KMS-11 (cell line): ENCODE results near the gene TRAM2.

Source experiments
- H2AFZ ChIP-seq: fragments of 200-600 bp; sonication (generic); 2 replicates; pipeline ENCODE4 v1.6.1; 2016; ENCODE audit warnings: antibody characterized with exemption, mixed run types, low read depth
- H3K27ac ChIP-seq: fragments of 200-600 bp; sonication (generic); 2 replicates; pipeline ENCODE4 v1.6.1; 2016; ENCODE audit warnings: mild to moderate bottlenecking, mixed run types
- H3K27me3 ChIP-seq: fragments of 200-600 bp; sonication (generic); 2 replicates; pipeline ENCODE4 v1.6.1; 2017; ENCODE audit warnings: mild to moderate bottlenecking, low read depth, mixed run types, moderate library complexity; ENCODE audit not compliant: insufficient read depth
- H3K36me3 ChIP-seq: fragments of 200-600 bp; sonication (generic); 2 replicates; pipeline ENCODE4 v1.6.1; 2017; ENCODE audit warnings: mild to moderate bottlenecking, mixed run types; ENCODE audit not compliant: insufficient read depth
- H3K4me1 ChIP-seq: fragments of 200-600 bp; sonication (generic); 2 replicates; pipeline ENCODE4 v1.6.1; 2016; ENCODE audit warnings: mild to moderate bottlenecking, low read depth, mixed run types; ENCODE audit not compliant: poor library complexity, severe bottlenecking
- H3K4me2 ChIP-seq: fragments of 200-600 bp; sonication (generic); 2 replicates; pipeline ENCODE4 v1.7.0; 2016; ENCODE audit warnings: mild to moderate bottlenecking, mixed run types
- H3K4me3 ChIP-seq: fragments of 200-600 bp; sonication (generic); IDR thresholded peaks from 2 replicates; pipeline ENCODE4 v1.6.1; 2017; ENCODE audit warnings: low read depth, low read length, mixed read lengths; ENCODE audit not compliant: insufficient read depth
- H3K79me2 ChIP-seq: fragments of 200-600 bp; sonication (generic); 2 replicates; pipeline ENCODE4 v1.6.1; 2016; ENCODE audit warnings: low read depth, mixed run types; ENCODE audit not compliant: insufficient read depth
- H3K9ac ChIP-seq: fragments of 200-600 bp; sonication (generic); 2 replicates; pipeline ENCODE4 v1.6.1; 2016; ENCODE audit warnings: mild to moderate bottlenecking, mixed run types
- H4K20me1 ChIP-seq: fragments of 200-600 bp; sonication (generic); 2 replicates; pipeline ENCODE4 v1.6.1; 2016; ENCODE audit warnings: mild to moderate bottlenecking, mixed run types; ENCODE audit not compliant: insufficient read depth
- TF ChIP-seq, protein P1 (sequence below): fragments of 200-600 bp; sonication (generic); conservative IDR thresholded peaks from 2 replicates; pipeline ENCODE4 v1.6.1; 2017; ENCODE audit warnings: low read depth, mild to moderate bottlenecking, antibody characterized with exemption, low read length, moderate library complexity, mixed read lengths

The TRAM2 gene

DNA sequence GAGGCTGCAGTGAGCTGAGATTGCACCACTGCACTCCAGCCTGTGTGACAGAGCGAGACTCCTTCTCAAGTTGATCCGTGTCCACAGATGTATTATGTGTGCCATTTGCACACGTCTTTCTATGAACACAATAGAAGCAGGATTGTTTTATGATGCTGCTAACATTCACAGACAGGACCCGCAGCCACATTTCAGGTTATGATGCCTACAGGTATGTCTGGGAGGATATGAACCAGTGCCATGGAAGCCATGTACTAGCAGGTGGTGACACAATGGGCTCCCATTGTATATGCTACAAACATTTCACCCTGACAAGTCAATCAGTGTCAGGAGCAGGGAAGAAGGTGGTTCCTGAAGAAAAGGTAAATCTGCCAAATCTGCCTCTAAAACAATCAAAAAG, 4.3 kb downstream of the TRAM2 start:
- no peak overlapping the region; the same call in 1 of the 2 replicates for H3K9ac ChIP-seq
- TF ChIP-seq, protein P1, sequence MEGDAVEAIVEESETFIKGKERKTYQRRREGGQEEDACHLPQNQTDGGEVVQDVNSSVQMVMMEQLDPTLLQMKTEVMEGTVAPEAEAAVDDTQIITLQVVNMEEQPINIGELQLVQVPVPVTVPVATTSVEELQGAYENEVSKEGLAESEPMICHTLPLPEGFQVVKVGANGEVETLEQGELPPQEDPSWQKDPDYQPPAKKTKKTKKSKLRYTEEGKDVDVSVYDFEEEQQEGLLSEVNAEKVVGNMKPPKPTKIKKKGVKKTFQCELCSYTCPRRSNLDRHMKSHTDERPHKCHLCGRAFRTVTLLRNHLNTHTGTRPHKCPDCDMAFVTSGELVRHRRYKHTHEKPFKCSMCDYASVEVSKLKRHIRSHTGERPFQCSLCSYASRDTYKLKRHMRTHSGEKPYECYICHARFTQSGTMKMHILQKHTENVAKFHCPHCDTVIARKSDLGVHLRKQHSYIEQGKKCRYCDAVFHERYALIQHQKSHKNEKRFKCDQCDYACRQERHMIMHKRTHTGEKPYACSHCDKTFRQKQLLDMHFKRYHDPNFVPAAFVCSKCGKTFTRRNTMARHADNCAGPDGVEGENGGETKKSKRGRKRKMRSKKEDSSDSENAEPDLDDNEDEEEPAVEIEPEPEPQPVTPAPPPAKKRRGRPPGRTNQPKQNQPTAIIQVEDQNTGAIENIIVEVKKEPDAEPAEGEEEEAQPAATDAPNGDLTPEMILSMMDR, result no peak
- peaks cover 71% of the 10 kb centered on the region for H3K4me1 ChIP-seq
- peak overlapping the region; percentile 94 for H3K4me2 ChIP-seq
- H3K36me3 ChIP-seq, result peaks cover 5% of the 10 kb centered on the region; the same call in 1 of the 2 replicates
- peaks cover 59% of the 10 kb centered on the region for H4K20me1 ChIP-seq
- H3K4me3 ChIP-seq, result no peak overlapping the region
- peaks cover 92% of the 10 kb centered on the region for H3K79me2 ChIP-seq
- no peaks in the 10 kb centered on the region for H3K27me3 ChIP-seq
- no peak overlapping the region for H3K27ac ChIP-seq
- H2AFZ ChIP-seq, result no peak overlapping the region

DNA sequence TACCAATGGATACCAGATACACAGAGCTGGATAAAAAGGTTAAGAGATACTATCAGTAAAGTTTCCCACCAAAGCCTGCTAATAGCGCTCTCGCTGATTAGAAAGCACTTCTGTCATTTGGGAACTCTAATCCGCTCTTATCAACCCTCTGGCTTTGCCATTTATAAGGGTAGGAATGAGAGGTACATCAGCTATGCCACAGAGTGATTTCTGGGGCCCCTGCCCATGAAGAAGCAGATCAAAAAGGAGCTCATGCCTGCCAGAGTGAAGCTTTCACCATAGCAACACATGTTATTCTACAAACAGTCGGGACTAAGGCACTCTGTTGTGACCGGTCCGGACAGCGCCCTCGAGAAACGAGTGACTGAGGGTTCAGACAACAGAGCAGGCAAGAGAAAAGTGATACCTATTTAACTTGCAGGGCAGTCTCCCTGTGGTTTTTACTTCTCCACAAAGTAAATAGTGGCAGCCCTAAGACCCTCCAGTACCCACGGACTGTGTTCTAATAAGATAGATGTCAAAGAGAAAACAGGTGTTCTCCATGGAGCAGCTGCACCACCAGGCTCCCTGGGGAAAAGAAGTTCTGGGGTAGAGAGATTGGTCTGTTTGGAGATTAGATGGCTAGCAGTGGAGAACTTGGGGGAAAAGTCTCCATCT, 5.6 kb downstream of the TRAM2 start:
- peak overlapping the region; percentile 94 for H3K4me2 ChIP-seq
- H3K27ac ChIP-seq, result no peak overlapping the region
- no peak overlapping the region for H2AFZ ChIP-seq
- no peak overlapping the region for H3K9ac ChIP-seq
- H3K27me3 ChIP-seq, result no peaks in the 10 kb centered on the region
- H3K4me1 ChIP-seq, result peaks cover 82% of the 10 kb centered on the region
- peaks cover 100% of the 10 kb centered on the region for H3K79me2 ChIP-seq
- TF ChIP-seq, protein P1, result no peak
- H4K20me1 ChIP-seq, result peaks cover 66% of the 10 kb centered on the region
- H3K4me3 ChIP-seq, result no peak overlapping the region
- peaks cover 5% of the 10 kb centered on the region; the same call in 1 of the 2 replicates for H3K36me3 ChIP-seq

DNA sequence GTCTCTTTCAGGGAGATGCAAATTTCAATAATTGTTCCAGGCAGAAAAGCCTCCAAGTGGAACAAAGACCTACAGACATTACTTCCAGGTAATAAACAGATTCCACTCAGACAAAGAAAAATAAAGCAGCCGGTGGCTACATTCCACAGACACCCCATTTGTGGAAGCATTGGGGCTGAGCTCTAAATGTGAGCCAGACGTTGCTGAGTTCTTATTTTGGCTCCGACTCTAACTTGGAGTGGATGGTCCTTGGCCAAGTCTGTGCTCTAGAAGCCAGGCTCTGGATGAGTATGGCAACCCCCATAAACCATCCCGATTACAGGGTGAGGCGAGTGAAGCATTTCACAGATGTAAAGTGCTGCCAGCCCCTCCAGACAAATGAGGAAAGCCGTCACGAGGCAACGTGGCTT, 6.6 kb downstream of the TRAM2 start:
- H4K20me1 ChIP-seq, result peaks cover 74% of the 10 kb centered on the region
- H2AFZ ChIP-seq, result no peak overlapping the region
- no peak overlapping the region for H3K9ac ChIP-seq
- H3K27ac ChIP-seq, result no peak overlapping the region
- H3K4me3 ChIP-seq, result no peak overlapping the region
- TF ChIP-seq, protein P1, result no peak
- peaks cover 100% of the 10 kb centered on the region for H3K79me2 ChIP-seq
- peak overlapping the region; percentile 40; the same call in 1 of the 2 replicates for H3K4me2 ChIP-seq
- H3K4me1 ChIP-seq, result peaks cover 92% of the 10 kb centered on the region
- no peaks in the 10 kb centered on the region for H3K27me3 ChIP-seq
- peaks cover 5% of the 10 kb centered on the region; the same call in 1 of the 2 replicates for H3K36me3 ChIP-seq

DNA sequence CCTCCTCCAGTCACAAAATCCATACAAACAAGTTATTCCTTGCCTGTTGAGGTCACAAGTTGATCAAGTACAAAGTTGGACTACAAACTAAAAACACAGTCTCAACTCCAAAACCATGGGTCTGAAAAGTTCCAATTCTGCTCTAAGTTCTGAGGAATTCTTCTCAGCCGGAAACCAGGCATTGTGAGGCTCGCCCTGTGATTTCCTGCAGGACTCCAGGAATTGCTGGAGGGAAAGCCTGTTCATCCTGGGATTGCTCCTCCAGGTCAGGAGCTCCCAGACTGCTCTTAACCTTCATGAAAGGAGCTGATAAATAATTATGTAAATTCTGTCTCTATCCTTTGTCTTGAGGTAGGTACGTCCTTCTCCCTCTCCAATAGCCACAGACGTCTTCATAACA, 8.5 kb downstream of the TRAM2 start:
- Histone ChIP-seq H3K79me2 (peaks cover 100% of the 10 kb centered on the region), H4K20me1 (peaks cover 82% of the 10 kb centered on the region), H3K9ac (no peak overlapping the region), H3K36me3 (peaks cover 5% of the 10 kb centered on the region; the same call in 1 of the 2 replicates), H3K4me3 (no peak overlapping the region), H3K4me2 (peak overlapping the region; percentile 25; the same call in 1 of the 2 replicates), H3K27me3 (no peaks in the 10 kb centered on the region), H3K4me1 (peaks cover 99% of the 10 kb centered on the region), H2AFZ (no peak overlapping the region), H3K27ac (0 out of 2 replicates have a peak overlapping the region, but pooled peaks have one; percentile 1)
- TF ChIP-seq, protein P1, result no peak
